Right atrium auricular region (tissue), 2 donors: ENCODE results near the gene CPED1. TPM values are rescaled to one million over a fixed set of nuclear protein-coding genes. Genes with fewer than 3 reads are reported as not detected.

Experiments
- DNase-seq: peaks from one replicate; pipeline ENCODE4 v3.0.0-alpha.2; 2019; ENCODE audit warnings: low spot score
- H3K27ac ChIP-seq, 2 donors: fragments of 200-600 bp; sonication (generic); 1 replicate in 1 of 2; 2 replicates in 1 of 2; pipeline ENCODE4 v1.5.1; 2016 to 2019
- H3K27me3 ChIP-seq, 2 donors: fragments of 200-600 bp; sonication (generic); one replicate each; pipeline versions ENCODE4 v1.5.1 to v1.6.0; 2017 to 2019
- H3K36me3 ChIP-seq: fragments of 200-600 bp; sonication (generic); one replicate; pipeline ENCODE4 v1.5.1; 2016
- H3K4me1 ChIP-seq, 2 donors: fragments of 200-600 bp; sonication (generic); one replicate each; pipeline versions ENCODE4 v1.5.1 to v1.6.0; 2017 to 2019
- H3K4me3 ChIP-seq, 2 donors: fragments of 200-600 bp; sonication (generic); 1 replicate in 1 of 2; 2 replicates in 1 of 2; pipeline ENCODE4 v1.5.1; 2017 to 2019; ENCODE audit warnings: mild to moderate bottlenecking in 1 of 2, moderate library complexity in 1 of 2
- H3K9me3 ChIP-seq, 2 donors: fragments of 200-600 bp; sonication (generic); one replicate each; pipeline ENCODE4 v1.5.1; 2019
- total RNA-seq, 2 donors: library from RNA; depleted of rRNA; stranded (reverse); fragments of >200 nt; gene quantifications; one replicate each; pipeline ENCODE4 v1.1.0, GENCODE V29; 2016
- TF ChIP-seq, protein P1 (sequence below), 2 donors: fragments of 200-600 bp; sonication (generic); IDR thresholded peaks; one replicate each; pipeline ENCODE4 v1.5.1; 2019; ENCODE audit warnings: antibody characterized with exemption in 2 of 2

Gene CPED1
- total RNA-seq, 2 donors from 2014 or later = 13.8 to 19.0 TPM

DNA sequence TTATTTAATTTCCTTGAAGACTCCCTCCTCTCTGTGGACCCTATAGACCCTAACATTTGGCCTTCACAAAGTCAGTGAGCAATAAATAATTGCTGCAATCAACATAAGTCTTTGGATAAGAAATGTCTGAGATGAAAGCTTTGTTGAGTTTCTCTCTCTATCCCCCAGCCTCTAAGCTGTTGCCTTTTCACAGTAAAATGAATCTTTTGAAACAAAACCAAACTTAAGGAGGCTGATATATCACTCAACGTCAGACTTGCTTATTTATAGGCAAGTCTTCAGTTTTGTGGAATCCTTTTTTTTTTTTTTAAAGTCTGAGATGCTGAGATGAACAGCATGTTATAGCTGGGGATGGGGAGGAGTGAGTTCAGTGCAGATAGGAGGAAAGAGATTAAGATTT, 10.0 kb downstream of the CPED1 start:
- peaks cover 0 to 58% of the 10 kb centered on the region in 2 donors for H3K4me1 ChIP-seq
- H3K27me3 ChIP-seq = no peaks in the 10 kb centered on the region
- H3K27ac ChIP-seq = peak overlapping the region in 1 of 2 donors; percentile 13
- TF ChIP-seq, protein P1, sequence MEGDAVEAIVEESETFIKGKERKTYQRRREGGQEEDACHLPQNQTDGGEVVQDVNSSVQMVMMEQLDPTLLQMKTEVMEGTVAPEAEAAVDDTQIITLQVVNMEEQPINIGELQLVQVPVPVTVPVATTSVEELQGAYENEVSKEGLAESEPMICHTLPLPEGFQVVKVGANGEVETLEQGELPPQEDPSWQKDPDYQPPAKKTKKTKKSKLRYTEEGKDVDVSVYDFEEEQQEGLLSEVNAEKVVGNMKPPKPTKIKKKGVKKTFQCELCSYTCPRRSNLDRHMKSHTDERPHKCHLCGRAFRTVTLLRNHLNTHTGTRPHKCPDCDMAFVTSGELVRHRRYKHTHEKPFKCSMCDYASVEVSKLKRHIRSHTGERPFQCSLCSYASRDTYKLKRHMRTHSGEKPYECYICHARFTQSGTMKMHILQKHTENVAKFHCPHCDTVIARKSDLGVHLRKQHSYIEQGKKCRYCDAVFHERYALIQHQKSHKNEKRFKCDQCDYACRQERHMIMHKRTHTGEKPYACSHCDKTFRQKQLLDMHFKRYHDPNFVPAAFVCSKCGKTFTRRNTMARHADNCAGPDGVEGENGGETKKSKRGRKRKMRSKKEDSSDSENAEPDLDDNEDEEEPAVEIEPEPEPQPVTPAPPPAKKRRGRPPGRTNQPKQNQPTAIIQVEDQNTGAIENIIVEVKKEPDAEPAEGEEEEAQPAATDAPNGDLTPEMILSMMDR (IDR thresholded peaks at IDR 0.05) = no peak
- H3K4me3 ChIP-seq = no peak overlapping the region
- DNase-seq = no peak
- no peaks in the 10 kb centered on the region for H3K36me3 ChIP-seq
- no peaks in the 10 kb centered on the region for H3K9me3 ChIP-seq

- H3K36me3 ChIP-seq = no peaks in the 10 kb centered on the region
- peaks cover 0 to 55% of the 10 kb centered on the region in 2 donors for H3K4me1 ChIP-seq
Observed at GRCh38 chr7:120998996-120999565, 10.6 kb downstream of the CPED1 start.

DNA sequence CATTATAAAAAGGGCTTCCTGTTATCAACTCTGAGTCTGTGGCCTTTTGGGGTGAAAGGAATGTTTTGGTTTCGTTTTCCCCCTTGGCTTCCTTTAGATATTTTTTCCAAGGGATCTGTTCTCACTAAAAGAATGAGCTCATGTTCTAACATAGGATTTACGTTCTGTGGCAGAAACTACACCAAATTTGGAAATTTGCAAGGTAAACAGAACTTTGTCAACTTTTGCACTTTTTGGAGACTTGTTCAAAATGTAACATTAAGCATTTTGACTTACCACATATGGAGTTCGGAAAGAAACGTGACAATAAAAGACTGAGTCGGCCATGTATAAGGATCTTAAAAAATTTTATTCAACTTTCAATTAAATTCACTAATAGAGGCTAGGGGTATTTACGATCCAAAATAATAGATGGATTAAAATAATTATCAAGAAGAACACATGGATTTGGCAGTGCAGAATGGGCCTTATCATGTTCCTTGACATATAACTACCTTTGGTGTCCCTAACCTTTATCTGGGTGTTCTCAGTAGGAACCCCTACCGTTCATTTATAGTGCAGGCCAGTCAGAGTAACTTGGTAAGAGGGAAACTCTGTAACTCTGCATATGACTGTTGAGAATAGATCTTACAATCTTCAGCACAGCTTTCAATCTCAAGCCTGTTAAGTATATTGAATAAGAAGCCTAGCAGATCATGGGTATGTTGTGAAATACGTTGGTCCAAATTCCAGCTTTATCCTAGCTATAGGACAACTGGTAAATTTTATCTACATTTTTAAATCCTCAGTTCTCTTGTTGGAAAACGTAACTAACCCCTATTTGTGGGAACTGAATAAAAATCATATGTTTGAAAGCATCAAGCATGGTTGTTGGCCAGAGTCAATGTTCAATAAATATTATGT, 11.8 kb downstream of the CPED1 start:
- H3K27me3 ChIP-seq = no peaks in the 10 kb centered on the region
- peak overlapping the region; percentile 34 to 52 for H3K27ac ChIP-seq
- no peaks in the 10 kb centered on the region for H3K36me3 ChIP-seq
- H3K4me3 ChIP-seq = peak overlapping the region in 1 of 2 donors; percentile 8
- DNase-seq = no peak
- no peaks in the 10 kb centered on the region for H3K9me3 ChIP-seq
- H3K4me1 ChIP-seq = peaks cover 0 to 50% of the 10 kb centered on the region in 2 donors
- TF ChIP-seq, protein P1 (IDR thresholded peaks at IDR 0.05) = no peak

More at GRCh38 chr7:120998996-120999565, 10.6 kb downstream of the CPED1 start:
- no peak overlapping the region for H3K4me3 ChIP-seq
- no peaks in the 10 kb centered on the region for H3K27me3 ChIP-seq
- peak overlapping the region; percentile 13 to 52 for H3K27ac ChIP-seq
- H3K9me3 ChIP-seq = no peaks in the 10 kb centered on the region
- TF ChIP-seq, protein P1 (IDR thresholded peaks at IDR 0.05) = no peak
- no peak for DNase-seq

DNA sequence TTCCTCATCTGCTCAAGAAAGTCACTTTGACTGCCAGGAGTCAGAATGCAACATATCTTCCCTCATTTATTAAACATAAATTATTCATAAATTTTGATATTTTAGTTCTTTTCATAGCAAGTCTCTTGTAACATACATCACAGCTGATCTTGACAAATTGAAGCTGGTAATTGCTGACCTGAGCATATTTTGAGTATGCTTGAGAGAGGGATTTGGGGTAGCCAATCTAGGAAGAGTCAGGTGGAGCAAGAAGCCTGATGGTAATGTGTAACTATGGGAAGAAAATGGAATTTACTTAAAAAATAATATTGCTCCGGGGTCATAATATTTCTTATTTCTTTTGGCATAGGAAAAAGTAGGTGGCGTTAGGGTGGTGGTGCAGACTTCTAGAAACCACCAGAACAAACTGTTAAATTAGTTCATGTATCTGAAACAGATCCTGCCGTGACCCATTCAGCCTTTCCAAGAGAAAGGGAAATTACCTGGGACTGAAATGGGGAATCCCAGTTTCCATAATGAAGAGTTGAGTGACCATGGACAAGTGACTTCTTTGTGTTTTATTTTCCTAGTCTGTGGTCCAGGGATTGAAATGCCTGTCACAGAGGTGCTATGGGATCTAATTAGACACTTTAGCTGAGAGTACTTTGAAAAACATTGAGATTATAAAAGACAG, 12.9 kb downstream of the CPED1 start:
- H3K9me3 ChIP-seq = no peaks in the 10 kb centered on the region
- no peak overlapping the region for H3K4me3 ChIP-seq
- DNase-seq = no peak
- H3K4me1 ChIP-seq = peaks cover 0 to 52% of the 10 kb centered on the region in 2 donors
- H3K27me3 ChIP-seq = no peaks in the 10 kb centered on the region
- peak overlapping the region in 1 of 2 donors; percentile 25 for H3K27ac ChIP-seq
- H3K36me3 ChIP-seq = no peaks in the 10 kb centered on the region
- TF ChIP-seq, protein P1 (IDR thresholded peaks at IDR 0.05) = no peak

GRCh38 chr7:121002048-121002756, 13.7 kb downstream of the CPED1 start:
- Histone ChIP-seq H3K4me3 (no peak overlapping the region), H3K36me3 (no peaks in the 10 kb centered on the region), H3K27ac (peak overlapping the region in 1 of 2 donors; percentile 26), H3K27me3 (no peaks in the 10 kb centered on the region), H3K9me3 (no peaks in the 10 kb centered on the region), H3K4me1 (peaks cover 0 to 46% of the 10 kb centered on the region in 2 donors)
- TF ChIP-seq, protein P1 (IDR thresholded peaks at IDR 0.05) = peak in 1 of 2 donors; percentile 20
- DNase-seq = no peak
